Activated naive CD4-positive, alpha-beta T cell treated with anti-CD3 and anti-CD28 coated beads, Interleukin-2, amount 50 U/mL, for 72 hours (primary cell): ENCODE results near the gene SOX5. TPM values are rescaled to one million over a fixed set of nuclear protein-coding genes. Genes with fewer than 3 reads are reported as not detected.

Experiments
- ATAC-seq, 2 donors: fragments of 150-1000 bp; cut with Tn5 transposase; 2 replicates each; pipeline ENCODE4 v1.10.0; 2021; ENCODE audit warnings: mild to moderate bottlenecking in 2 of 2, moderate library complexity in 2 of 2
- DNase-seq, 2 donors: peaks; one replicate each; pipeline ENCODE4 v3.0.0; 2021 to 2022; ENCODE audit warnings: low spot score in 2 of 2
- H3K27ac Mint-ChIP-seq, 2 donors: one replicate each; pipeline ENCODE4 v1.8.0; 2022; ENCODE audit warnings: mild to moderate bottlenecking in 2 of 2, mixed read lengths in 2 of 2
- H3K36me3 Mint-ChIP-seq, 2 donors: one replicate each; pipeline ENCODE4 v1.8.0; 2022; ENCODE audit warnings: mixed read lengths in 2 of 2
- H3K9me3 Mint-ChIP-seq, 2 donors: one replicate each; pipeline ENCODE4 v1.8.0; 2022; ENCODE audit warnings: mixed read lengths in 2 of 2
- total RNA-seq, 2 donors: library from RNA; stranded (reverse); gene quantifications; one replicate each; pipeline ENCODE4 v1.2.3, GENCODE V29; 2022

SOX5 gene
- total RNA-seq, 2 donors from 2014 or later = 1.1 TPM; not detected in 1

DNA sequence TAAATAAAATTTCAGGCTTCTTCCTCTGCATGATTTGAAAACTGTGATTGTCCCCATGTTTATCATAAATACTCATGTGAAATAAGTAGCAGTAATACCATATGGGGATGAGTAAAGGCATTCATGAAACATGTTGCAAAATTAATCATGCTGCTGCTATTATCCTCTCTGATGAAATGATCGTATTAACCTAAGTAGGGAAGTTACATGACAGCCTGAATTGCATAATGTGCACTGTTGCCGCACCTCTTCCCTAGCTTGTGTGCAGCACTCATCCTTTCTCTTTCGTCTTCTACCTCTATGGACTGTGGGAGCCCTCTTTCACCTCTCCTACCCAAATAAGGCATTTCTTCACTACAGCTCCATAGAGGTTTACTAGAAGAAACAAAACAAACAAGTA lies 367.6 kb downstream of the SOX5 start:
- DNase-seq (no peak), ATAC-seq (no peak)
- no peaks in the 10 kb centered on the region for H3K36me3 Mint-ChIP-seq
- peaks cover 3 to 5% of the 10 kb centered on the region in 2 donors for H3K9me3 Mint-ChIP-seq
- no peak overlapping the region for H3K27ac Mint-ChIP-seq

DNA sequence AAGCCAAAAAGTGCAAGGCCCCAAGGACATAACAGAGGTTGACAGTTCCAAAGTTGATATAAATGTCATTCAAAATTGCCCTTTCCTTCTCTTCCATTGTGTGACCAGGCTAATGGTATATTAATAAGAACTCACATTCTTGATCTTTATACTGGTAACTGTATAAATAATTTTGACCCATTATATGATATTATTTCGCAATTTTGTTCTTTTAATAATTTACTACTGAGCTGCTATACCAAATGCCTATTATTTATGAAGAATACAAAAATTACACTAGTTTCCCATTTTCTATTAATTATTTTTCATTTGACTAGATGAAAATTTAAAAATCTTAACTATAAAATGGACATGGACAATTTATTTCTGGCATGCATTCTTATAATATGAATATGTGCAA lies 370.2 kb downstream of the SOX5 start:
- H3K36me3 Mint-ChIP-seq = no peaks in the 10 kb centered on the region
- no peak for ATAC-seq
- peaks cover 5 to 12% of the 10 kb centered on the region in 2 donors for H3K9me3 Mint-ChIP-seq
- no peak overlapping the region for H3K27ac Mint-ChIP-seq
- no peak for DNase-seq

DNA sequence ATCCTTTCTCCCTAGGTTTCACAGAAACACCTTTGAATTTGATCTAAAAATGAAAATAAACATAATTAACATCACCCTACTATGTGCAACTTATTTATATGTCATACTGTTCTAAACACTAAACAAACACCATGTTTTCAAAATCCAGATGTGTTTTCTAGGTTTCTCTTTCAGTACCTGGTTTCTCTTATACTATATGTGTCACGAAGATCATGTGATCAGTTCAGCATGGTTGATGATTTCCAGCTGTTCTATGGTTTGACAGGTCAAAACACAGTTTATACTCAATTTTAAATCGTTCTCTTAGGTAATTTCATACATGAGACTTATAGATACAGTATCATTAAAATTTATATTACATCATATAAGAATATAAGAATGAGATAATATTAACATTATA lies 373.1 kb downstream of the SOX5 start:
- ATAC-seq (no peak), DNase-seq (no peak)
- no peak overlapping the region for H3K27ac Mint-ChIP-seq
- H3K9me3 Mint-ChIP-seq = peaks cover 7 to 10% of the 10 kb centered on the region in 2 donors
- H3K36me3 Mint-ChIP-seq = no peaks in the 10 kb centered on the region

- no peaks in the 10 kb centered on the region for H3K36me3 Mint-ChIP-seq
Measured at GRCh38 chr12:23569356-23569755, 380.1 kb downstream of the SOX5 start.

DNA sequence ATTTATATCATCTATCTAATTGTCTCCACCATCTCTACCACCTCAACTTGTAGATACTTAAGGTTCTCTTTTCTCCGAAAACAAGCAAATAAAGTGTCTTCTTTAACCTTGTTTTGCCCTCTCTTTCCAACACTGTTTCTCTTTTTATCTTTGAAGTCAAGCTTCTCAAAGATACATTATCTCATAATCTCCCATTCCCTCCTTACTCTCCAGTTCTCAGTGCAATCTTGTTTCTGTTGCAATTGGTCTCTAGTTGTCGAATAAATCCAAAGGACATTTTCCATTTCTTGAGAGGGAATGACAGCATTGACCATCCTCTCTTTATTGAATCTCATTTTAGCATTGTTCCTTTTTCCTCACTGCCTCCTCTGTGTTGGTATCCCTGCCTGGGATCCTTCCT lies 383.3 kb downstream of the SOX5 start:
- Mint-ChIP-seq H3K27ac (no peak overlapping the region), H3K36me3 (no peaks in the 10 kb centered on the region), H3K9me3 (peaks cover 5 to 7% of the 10 kb centered on the region in 2 donors)
- ATAC-seq (no peak), DNase-seq (no peak)

More at GRCh38 chr12:23569356-23569755, 380.1 kb downstream of the SOX5 start:
- Mint-ChIP-seq H3K27ac (no peak overlapping the region), H3K9me3 (peaks cover 9 to 11% of the 10 kb centered on the region in 2 donors)
- no peak for ATAC-seq
- DNase-seq = no peak

DNA sequence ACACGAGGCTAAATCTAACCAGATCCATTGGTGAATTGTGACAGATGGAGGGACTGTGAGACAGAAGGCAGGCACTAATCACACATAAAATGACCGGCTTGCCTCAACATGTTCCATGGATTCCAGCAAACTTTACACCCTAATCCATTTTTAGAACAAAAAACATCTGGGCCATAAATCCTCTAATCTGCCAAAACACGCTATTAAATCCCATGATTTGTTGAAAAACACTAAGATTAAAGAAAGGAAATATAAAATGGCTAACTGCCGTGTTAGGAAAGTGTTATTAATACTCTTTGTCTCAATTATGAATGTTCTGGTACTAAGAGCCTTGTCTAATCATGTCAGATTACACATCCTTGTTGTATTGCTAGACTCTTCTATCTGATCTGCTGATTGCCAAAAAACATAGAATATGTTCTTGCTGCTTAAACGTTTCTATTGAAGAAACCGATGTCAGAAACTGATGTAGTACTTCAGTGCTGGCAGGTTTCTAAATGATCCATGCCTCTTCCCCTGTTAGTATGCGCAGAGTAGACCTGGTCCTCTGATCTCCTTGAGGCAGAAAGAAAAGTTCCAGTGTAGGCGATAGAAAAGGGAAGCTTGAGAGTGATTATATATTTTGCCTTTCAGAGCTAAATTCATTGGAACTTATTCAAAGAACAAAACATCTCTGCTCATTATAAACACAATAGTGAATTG lies 384.9 kb downstream of the SOX5 start:
- no peak overlapping the region for H3K27ac Mint-ChIP-seq
- peaks cover 3 to 6% of the 10 kb centered on the region in 2 donors for H3K9me3 Mint-ChIP-seq
- H3K36me3 Mint-ChIP-seq = no peaks in the 10 kb centered on the region
- DNase-seq (no peak), ATAC-seq (no peak)

DNA sequence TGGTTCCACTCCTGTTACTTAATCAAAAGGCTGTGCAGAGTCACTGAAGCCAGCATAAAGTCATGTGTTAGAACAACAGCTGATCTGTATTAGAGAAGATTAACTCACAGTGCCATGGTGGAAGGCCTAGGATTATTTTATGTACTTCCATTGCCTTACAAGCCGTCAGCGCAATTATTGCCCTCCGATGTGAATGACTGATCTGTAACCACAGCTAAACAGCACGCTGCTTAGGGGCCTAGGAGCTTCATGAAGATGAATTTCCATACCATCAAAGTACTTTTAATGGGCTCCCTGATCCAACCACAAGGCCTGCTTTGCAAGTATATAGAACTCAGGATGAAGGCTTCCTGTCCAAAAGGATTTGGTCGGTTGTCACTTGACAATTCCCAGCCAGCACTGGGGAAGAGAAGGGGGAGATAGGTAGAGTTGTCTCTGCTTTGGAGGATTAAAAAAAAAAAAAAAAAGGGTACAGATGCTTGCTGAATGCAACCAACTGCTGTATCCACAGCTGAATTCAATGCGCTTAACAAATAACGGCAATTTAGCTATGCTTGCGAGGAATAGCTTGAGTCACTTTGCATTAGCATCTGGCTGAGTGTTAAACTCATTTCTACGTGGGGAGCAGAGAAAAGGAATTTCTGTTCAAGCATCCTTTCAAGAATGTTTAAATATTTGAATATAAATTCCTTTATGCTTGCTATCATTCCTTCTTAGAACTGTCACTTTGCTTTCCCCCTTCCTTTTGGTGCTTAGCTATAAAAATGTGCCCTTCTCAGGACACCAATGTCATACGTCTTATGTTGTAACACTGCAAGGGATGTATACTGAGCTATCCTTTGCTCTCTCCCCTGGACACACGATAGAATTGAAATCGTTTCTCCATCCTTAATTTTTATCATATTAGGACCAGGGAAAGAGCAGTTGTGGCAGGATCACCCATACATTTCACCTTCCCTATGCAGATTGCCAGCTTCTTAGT lies 387.8 kb downstream of the SOX5 start:
- no peak overlapping the region for H3K27ac Mint-ChIP-seq
- ATAC-seq (no peak), DNase-seq (no peak)
- peaks cover 0 to 4% of the 10 kb centered on the region in 2 donors for H3K9me3 Mint-ChIP-seq
- H3K36me3 Mint-ChIP-seq = no peaks in the 10 kb centered on the region

DNA sequence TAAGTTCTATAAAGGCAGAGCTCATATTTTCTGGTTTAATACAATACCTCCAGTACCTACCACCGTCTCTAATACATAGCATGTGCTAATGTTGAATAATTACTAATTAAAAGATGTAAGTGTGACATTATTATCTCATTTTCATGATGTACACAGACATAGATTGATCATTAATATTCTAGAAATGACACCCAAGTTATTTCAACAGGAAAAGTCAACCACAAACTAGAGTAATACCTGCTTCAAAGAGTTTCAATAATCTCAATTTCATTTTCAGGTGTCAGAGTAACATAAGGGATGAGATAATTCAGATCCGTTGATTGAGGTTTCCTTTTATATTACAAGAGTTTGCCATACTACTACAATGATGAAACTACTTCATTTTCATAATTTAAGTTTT lies 388.9 kb downstream of the SOX5 start:
- H3K9me3 Mint-ChIP-seq = peaks cover 4 to 6% of the 10 kb centered on the region in 2 donors

DNA sequence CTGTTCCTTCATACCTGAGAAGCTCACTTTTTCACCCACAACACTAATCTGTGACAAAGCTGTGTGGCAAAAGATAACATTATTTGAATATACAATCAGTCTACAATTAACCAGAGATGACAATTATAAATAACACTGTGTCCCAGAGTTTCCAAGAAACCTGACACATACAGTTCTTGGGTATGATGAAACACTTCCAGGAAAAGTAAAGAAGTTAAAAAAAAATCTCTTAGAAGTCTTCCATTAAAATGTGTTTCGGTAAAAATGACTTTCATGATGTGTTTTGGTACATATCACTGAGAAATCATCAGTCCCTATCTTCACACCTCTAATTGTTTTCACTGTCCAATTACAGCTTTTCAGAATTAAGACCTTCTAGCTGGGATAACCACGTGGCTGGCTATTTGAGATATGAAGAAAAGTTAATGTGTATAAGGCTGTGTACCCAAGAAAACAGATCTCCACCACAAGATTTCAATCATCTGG lies 390.2 kb downstream of the SOX5 start:
- DNase-seq = no peak
- H3K27ac Mint-ChIP-seq = no peak overlapping the region
- no peaks in the 10 kb centered on the region for H3K36me3 Mint-ChIP-seq
- no peak for ATAC-seq
- H3K9me3 Mint-ChIP-seq = peaks cover 8 to 9% of the 10 kb centered on the region in 2 donors

More for the DNA sequence above, 388.9 kb downstream of the SOX5 start:
- Mint-ChIP-seq H3K36me3 (no peaks in the 10 kb centered on the region), H3K27ac (no peak overlapping the region)
- ATAC-seq = no peak
- no peak for DNase-seq

GRCh38 chr12:23556661-23557060 lies 392.8 kb downstream of the SOX5 start:
- no peak overlapping the region for H3K27ac Mint-ChIP-seq
- no peaks in the 10 kb centered on the region for H3K36me3 Mint-ChIP-seq
- no peak for DNase-seq
- peaks cover 9 to 13% of the 10 kb centered on the region in 2 donors for H3K9me3 Mint-ChIP-seq
- ATAC-seq = no peak

DNA sequence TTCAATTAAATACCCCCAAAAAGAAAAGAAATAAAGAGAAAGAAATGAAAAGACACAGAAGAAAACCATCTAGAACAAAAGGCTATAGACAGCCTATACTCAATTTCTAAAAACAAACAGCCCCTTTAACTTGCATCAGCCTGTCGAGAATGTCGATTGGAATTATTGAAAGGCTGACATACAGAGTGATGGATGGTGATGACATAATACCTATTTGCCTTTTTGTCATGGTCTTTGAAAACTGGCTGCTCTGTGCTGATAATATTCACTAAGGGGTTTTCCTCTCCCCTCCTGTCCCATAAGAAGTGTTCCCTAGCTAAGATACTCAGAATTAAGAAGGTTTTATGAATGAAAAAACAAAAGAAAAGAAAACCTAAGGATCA lies 393.7 kb downstream of the SOX5 start:
- no peak for DNase-seq
- H3K36me3 Mint-ChIP-seq = no peaks in the 10 kb centered on the region
- H3K27ac Mint-ChIP-seq = no peak overlapping the region
- H3K9me3 Mint-ChIP-seq = peaks cover 9 to 13% of the 10 kb centered on the region in 2 donors
- ATAC-seq = no peak

GRCh38 chr12:23555180-23555824 lies 394.2 kb downstream of the SOX5 start:
- DNase-seq (no peak), ATAC-seq (no peak)
- Mint-ChIP-seq H3K27ac (no peak overlapping the region), H3K9me3 (peaks cover 9 to 13% of the 10 kb centered on the region in 2 donors), H3K36me3 (no peaks in the 10 kb centered on the region)

GRCh38 chr12:23552417-23552816 lies 397.1 kb downstream of the SOX5 start:
- no peak for ATAC-seq
- H3K9me3 Mint-ChIP-seq = peaks cover 9 to 13% of the 10 kb centered on the region in 2 donors
- no peak for DNase-seq
- H3K36me3 Mint-ChIP-seq = no peaks in the 10 kb centered on the region
- no peak overlapping the region for H3K27ac Mint-ChIP-seq

GRCh38 chr12:23550753-23551152 lies 398.7 kb downstream of the SOX5 start:
- no peak overlapping the region for H3K27ac Mint-ChIP-seq
- ATAC-seq (no peak), DNase-seq (no peak)
- no peaks in the 10 kb centered on the region for H3K36me3 Mint-ChIP-seq
- peaks cover 6 to 12% of the 10 kb centered on the region in 2 donors for H3K9me3 Mint-ChIP-seq

GRCh38 chr12:23548742-23549141 lies 400.7 kb downstream of the SOX5 start:
- ATAC-seq (no peak), DNase-seq (no peak)
- H3K36me3 Mint-ChIP-seq = no peaks in the 10 kb centered on the region
- peaks cover 0 to 4% of the 10 kb centered on the region in 2 donors for H3K9me3 Mint-ChIP-seq
- H3K27ac Mint-ChIP-seq = no peak overlapping the region

DNA sequence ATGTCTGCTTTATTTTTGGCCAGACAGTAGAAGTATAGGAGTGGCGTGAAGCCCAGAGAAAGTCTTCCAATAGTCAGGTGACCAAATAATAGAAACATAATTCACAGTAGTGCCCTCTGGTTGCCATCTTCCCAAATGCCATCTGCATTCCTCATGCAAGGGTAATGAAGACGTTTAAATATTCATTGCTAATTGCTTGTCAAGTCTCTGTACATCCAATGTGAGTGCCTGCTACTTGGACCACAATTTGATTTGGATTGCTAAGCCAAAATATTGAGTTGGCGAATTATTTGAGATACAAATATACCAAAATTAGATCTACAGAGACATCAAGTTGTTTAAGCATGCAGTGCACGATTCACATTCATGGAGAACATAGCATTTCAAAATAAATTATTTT lies 402.7 kb downstream of the SOX5 start:
- no peak overlapping the region for H3K27ac Mint-ChIP-seq
- H3K36me3 Mint-ChIP-seq = no peaks in the 10 kb centered on the region
- no peak for DNase-seq
- peaks cover 0 to 5% of the 10 kb centered on the region in 2 donors for H3K9me3 Mint-ChIP-seq
- ATAC-seq = no peak

GRCh38 chr12:23543767-23544166 lies 405.7 kb downstream of the SOX5 start:
- no peak overlapping the region for H3K27ac Mint-ChIP-seq
- ATAC-seq (no peak), DNase-seq (no peak)
- no peaks in the 10 kb centered on the region for H3K36me3 Mint-ChIP-seq
- peaks cover 3 to 5% of the 10 kb centered on the region in 2 donors for H3K9me3 Mint-ChIP-seq
